A673 (cell line): ENCODE data around the gene FOSL1. TPM values are rescaled to one million over a fixed set of nuclear protein-coding genes. Genes with fewer than 3 reads are reported as not detected.

ENCODE experiments used
- BruUV-seq: library from RNA; stranded (reverse); fragments of 400-500 nt; replicated peaks from 2 replicates; lab custom pipeline; 2021; lab: Mats Ljungman, UMichigan
- CTCF ChIA-PET: fragments of 300-600 bp; sonication (Branson Sonifier 250); formaldehyde crosslinking; loops from one replicate; lab custom pipeline; 2022; ENCODE audit warnings: antibody characterized with exemption; lab: Charles Lee
- POLR2A ChIA-PET: fragments of 300-600 bp; sonication (Branson Sonifier 250); formaldehyde crosslinking; loops from one replicate; lab custom pipeline; 2022; ENCODE audit warnings: antibody characterized with exemption; ENCODE audit not compliant: low non-redundant PET; lab: Charles Lee
- DNase-seq: peaks from one replicate; pipeline ENCODE4 v3.0.0-alpha.2; 2015; ENCODE audit warnings: low spot score
- H3K27ac ChIP-seq: fragments of 200-600 bp; sonication (generic); 2 replicates; pipeline ENCODE4 v1.5.1; 2016; ENCODE audit warnings: mixed run types, low read depth, mild to moderate bottlenecking, mixed read lengths, antibody characterized with exemption, low read length; ENCODE audit not compliant: poor library complexity, severe bottlenecking
- H3K27me3 ChIP-seq: fragments of 200-600 bp; sonication (generic); replicated peaks from 2 replicates; pipeline ENCODE4 v1.6.1; 2017; ENCODE audit warnings: mixed run types, low read depth, mild to moderate bottlenecking, mixed read lengths, antibody characterized with exemption, low read length; ENCODE audit not compliant: insufficient read depth, poor library complexity
- H3K36me3 ChIP-seq: fragments of 200-600 bp; sonication (generic); 2 replicates; pipeline ENCODE4 v1.6.1; 2016; ENCODE audit warnings: mixed run types, mild to moderate bottlenecking, mixed read lengths, antibody characterized with exemption, low read length; ENCODE audit not compliant: insufficient read depth, poor library complexity, severe bottlenecking
- H3K4me1 ChIP-seq: fragments of 200-600 bp; sonication (generic); 2 replicates; pipeline ENCODE4 v1.6.1; 2017; ENCODE audit warnings: mixed run types, mild to moderate bottlenecking, mixed read lengths, antibody characterized with exemption, low read length; ENCODE audit not compliant: insufficient read depth, poor library complexity, severe bottlenecking
- H3K4me3 ChIP-seq: fragments of 200-600 bp; sonication (generic); 2 replicates; pipeline ENCODE4 v1.5.1; 2016; ENCODE audit warnings: low read depth, mixed run types, mild to moderate bottlenecking, mixed read lengths, low read length; ENCODE audit not compliant: poor library complexity, severe bottlenecking
- H3K9me3 ChIP-seq: fragments of 200-600 bp; sonication (generic); 2 replicates; pipeline ENCODE4 v1.6.1; 2016; ENCODE audit warnings: mixed run types, low read depth, mild to moderate bottlenecking, mixed read lengths, antibody characterized with exemption, low read length; ENCODE audit not compliant: poor library complexity, severe bottlenecking
- EZH2 ChIP-seq: fragments of 200-600 bp; sonication (generic); IDR thresholded peaks from 2 replicates; pipeline ENCODE4 v1.6.1; 2017; ENCODE audit warnings: borderline replicate concordance, low read depth, mild to moderate bottlenecking, mixed read lengths, antibody characterized with exemption, low read length; ENCODE audit not compliant: poor library complexity, severe bottlenecking
- intact Hi-C: fragments of 100-400 bp; cut with micrococcal nuclease; formaldehyde crosslinking; loops from one replicate; pipeline ENCODE4 v1.10.0; 2022; ENCODE audit not compliant: unreplicated experiment
- total RNA-seq: library from RNA; stranded (reverse); gene quantifications from 2 replicates; pipeline ENCODE4 v1.2.3, GENCODE V29; 2021
- TF ChIP-seq, protein P1 (sequence below): fragments of 300-800, 200-600 bp; sonication (generic); conservative IDR thresholded peaks from 2 replicates; pipeline ENCODE4 v1.5.1; 2017; ENCODE audit warnings: low read depth, mild to moderate bottlenecking, antibody characterized with exemption, low read length, moderate library complexity, mixed read lengths

The FOSL1 gene
- total RNA-seq, 1 experiment from 2014 or later = 29.0 TPM

DNA sequence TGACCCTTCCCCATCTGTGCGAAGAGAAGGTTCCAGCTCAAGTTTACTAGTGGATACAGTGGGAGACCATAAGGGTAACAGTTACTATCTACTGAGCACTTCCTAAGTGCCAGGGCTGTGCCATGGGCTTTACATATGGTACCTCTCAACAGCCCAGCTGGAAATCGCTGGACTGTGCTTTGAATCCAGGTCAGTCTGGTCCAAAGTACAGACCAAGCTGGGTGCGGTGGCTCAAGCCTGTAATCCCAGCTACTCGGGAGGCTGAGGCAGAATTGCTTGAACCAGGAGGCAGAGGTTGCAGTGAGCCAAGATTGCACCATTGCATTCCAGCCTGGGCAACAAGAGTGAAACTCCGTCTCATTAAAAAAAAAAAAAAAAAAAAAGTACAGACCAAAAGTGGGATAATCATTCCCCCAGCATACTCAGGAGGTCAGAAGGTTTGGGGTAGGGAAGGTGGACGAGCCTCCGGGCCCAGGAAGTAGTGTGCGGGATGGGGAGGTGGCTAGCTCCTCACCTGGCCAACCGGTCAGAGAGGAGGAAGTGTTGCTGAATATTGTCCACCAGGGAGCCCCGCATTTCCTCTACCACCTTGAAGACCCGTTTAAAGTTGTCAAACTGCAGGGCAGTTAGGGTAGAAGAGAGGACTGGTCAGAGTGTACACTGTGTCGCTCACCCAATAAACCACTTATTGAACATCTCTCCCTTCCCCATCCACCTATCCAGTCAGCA, 14.2 kb downstream of the FOSL1 start:
- DNase-seq = no peak
- POLR2A ChIA-PET = no interaction called here
- Histone ChIP-seq H3K27ac (no peak overlapping the region), H3K9me3 (no peaks in the 10 kb centered on the region), H3K27me3 (no peaks in the 10 kb centered on the region), H3K4me1 (peaks cover 21% of the 10 kb centered on the region), H3K4me3 (no peak overlapping the region), H3K36me3 (peaks cover 48% of the 10 kb centered on the region)
- BruUV-seq = no TSS peak
- TF ChIP-seq EZH2 = no peak
- TF ChIP-seq, protein P1, sequence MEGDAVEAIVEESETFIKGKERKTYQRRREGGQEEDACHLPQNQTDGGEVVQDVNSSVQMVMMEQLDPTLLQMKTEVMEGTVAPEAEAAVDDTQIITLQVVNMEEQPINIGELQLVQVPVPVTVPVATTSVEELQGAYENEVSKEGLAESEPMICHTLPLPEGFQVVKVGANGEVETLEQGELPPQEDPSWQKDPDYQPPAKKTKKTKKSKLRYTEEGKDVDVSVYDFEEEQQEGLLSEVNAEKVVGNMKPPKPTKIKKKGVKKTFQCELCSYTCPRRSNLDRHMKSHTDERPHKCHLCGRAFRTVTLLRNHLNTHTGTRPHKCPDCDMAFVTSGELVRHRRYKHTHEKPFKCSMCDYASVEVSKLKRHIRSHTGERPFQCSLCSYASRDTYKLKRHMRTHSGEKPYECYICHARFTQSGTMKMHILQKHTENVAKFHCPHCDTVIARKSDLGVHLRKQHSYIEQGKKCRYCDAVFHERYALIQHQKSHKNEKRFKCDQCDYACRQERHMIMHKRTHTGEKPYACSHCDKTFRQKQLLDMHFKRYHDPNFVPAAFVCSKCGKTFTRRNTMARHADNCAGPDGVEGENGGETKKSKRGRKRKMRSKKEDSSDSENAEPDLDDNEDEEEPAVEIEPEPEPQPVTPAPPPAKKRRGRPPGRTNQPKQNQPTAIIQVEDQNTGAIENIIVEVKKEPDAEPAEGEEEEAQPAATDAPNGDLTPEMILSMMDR = no peak
- CTCF ChIA-PET = interaction anchor here (0.6 to 2.3 kb wide), 4 partner anchors 15 to 173 kb away, joined by 3 to 16 read pairs (median 8); partner anchors contain the start of genes FOSL1 and MUS81
- intact Hi-C loops = no loop called here

DNA sequence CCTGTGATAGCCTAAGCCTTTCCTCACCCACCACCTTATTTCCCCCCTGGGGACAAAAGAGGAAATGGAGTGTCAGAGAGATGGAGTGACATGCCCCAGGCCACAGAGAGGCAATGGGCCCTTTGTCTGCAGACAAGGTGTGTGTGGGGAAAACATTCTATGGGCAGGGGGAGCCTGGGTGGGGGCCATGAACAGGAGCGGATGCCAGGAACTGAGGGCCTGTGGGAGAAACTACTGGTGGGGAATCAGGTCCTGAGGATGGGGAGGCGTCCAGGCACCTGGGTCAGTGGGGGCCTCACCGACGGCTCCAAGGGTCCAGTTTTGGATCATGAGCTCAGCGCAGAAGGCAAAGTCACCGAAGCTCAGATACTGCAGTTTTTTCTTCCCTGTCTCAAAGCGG, 15.0 kb downstream of the FOSL1 start:
- Histone ChIP-seq H3K27me3 (no peaks in the 10 kb centered on the region), H3K9me3 (no peaks in the 10 kb centered on the region), H3K36me3 (peaks cover 48% of the 10 kb centered on the region), H3K4me3 (no peak overlapping the region), H3K27ac (no peak overlapping the region), H3K4me1 (peaks cover 20% of the 10 kb centered on the region)
- intact Hi-C loops = no loop called here
- TF ChIP-seq, protein P1 = no peak
- TF ChIP-seq EZH2 = no peak
- CTCF ChIA-PET = interaction anchor here (0.6 to 2.3 kb wide), 9 partner anchors 11 to 179 kb away, joined by 3 to 16 read pairs (median 6); partner anchors contain the start of genes FOSL1 and MUS81
- POLR2A ChIA-PET = interaction anchor here (0.5 to 0.9 kb wide), 2 partner anchors 17 to 1536 kb away, joined by 3 to 13 read pairs; no protein-coding TSS in a partner anchor
- BruUV-seq = no TSS peak
- no peak for DNase-seq

DNA sequence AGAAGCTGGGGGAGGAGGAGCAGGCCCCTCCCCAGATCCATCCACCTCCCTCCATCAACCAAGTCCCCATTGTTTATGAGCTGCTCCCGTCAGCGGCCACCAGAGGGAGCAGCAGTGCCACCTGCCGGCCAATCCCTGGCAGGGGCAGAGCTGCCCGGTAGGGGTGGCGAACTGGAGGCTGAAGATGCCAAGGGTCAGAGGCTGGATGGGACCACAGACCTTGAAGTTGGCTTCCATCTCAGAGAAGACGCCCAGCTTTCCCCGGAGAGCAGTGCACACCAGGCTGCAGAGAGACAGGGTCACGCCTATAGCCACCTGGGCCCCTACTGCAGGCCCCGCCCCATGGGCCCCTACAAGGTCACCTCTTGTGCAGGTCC, 15.5 kb downstream of the FOSL1 start:
- intact Hi-C loops = loop anchor here (1.0 kb wide), 1 partner anchor 105 kb away; no protein-coding TSS in a partner anchor
- CTCF ChIA-PET = interaction anchor here (0.6 to 2.3 kb wide), 11 partner anchors 11 to 946 kb away, joined by 3 to 16 read pairs (median 5); partner anchors contain the start of genes FOSL1 and MUS81
- Histone ChIP-seq H3K4me1 (peaks cover 14% of the 10 kb centered on the region), H3K4me3 (no peak overlapping the region), H3K36me3 (peaks cover 48% of the 10 kb centered on the region), H3K27me3 (no peaks in the 10 kb centered on the region), H3K9me3 (no peaks in the 10 kb centered on the region), H3K27ac (no peak overlapping the region)
- BruUV-seq = no TSS peak
- peak; percentile 84 for DNase-seq
- POLR2A ChIA-PET = interaction anchor here (0.5 to 0.9 kb wide), 2 partner anchors 18 to 1536 kb away, joined by 3 to 13 read pairs; no protein-coding TSS in a partner anchor
- no peak for TF ChIP-seq EZH2
- TF ChIP-seq, protein P1 = peak; percentile 100
